ENCODE data around the gene CCDC85B.

CCDC85B gene

DNA sequence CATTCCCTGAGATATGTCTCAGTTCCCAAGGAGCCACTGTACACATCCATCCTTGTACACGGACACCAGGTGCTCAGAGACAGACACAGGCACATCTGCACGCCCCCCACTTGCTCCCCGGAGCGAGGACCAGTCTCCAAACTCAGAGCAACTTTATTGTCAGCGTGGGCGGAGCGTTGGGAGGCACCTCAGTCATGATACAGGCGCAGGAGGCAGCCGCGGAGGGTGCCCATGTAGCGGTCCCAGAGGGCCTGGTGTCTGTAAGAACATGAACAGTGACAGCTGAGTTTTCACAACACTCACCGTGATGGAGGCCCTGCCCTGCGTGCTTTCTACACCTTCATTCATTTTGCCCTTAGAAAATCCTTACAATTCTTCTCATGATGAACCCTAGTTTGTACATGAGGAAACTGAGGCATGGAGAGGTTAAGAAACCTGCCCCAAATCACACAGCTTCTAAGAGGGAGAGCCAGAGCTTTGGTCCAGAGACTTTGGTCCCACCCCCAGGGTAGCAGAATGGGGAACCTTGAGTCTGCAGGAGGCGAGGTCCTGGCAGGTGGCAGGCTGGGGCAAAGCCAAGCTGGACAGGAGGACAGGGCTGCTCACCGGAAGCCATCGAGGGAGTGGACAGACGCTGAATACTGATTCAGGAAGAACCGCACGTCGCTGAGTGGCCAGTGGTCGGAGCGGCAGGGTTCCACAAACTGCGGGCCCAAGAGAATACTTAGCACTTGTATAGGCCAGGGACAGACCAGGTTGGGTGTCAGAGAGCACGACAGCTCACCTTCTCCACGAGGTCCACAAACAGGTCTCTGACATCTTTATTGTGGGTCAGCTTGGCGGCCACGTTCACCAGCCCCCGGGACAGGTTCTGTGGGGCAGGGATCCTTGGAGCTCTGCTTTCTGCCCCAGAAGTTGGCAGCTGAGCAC is 6.4 kb upstream of the CCDC85B start:
- no peak for DNase-seq (ENCODE audit: low read depth)
- no peak for TF ChIP-seq MAX (IDR thresholded peaks at IDR 0.05; ENCODE audit: low read depth, low read length)
- TF ChIP-seq, protein P1, sequence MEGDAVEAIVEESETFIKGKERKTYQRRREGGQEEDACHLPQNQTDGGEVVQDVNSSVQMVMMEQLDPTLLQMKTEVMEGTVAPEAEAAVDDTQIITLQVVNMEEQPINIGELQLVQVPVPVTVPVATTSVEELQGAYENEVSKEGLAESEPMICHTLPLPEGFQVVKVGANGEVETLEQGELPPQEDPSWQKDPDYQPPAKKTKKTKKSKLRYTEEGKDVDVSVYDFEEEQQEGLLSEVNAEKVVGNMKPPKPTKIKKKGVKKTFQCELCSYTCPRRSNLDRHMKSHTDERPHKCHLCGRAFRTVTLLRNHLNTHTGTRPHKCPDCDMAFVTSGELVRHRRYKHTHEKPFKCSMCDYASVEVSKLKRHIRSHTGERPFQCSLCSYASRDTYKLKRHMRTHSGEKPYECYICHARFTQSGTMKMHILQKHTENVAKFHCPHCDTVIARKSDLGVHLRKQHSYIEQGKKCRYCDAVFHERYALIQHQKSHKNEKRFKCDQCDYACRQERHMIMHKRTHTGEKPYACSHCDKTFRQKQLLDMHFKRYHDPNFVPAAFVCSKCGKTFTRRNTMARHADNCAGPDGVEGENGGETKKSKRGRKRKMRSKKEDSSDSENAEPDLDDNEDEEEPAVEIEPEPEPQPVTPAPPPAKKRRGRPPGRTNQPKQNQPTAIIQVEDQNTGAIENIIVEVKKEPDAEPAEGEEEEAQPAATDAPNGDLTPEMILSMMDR (IDR thresholded peaks at IDR 0.05; ENCODE audit: low read depth, low read length): no peak
- TF ChIP-seq POLR2A (IDR thresholded peaks at IDR 0.05; ENCODE audit: extremely low read depth, insufficient read length): no peak
- TF ChIP-seq MYC (IDR thresholded peaks at IDR 0.05; ENCODE audit: low read depth, low read length): no peak
- H3K4me3 ChIP-seq (ENCODE audit: low read depth, low read length): no peak overlapping the region

GRCh38 chr11:65884716-65885092 is 5.8 kb upstream of the CCDC85B start:
- H3K4me3 ChIP-seq (ENCODE audit: low read depth, low read length): no peak overlapping the region
- DNase-seq (ENCODE audit: low read depth): peak; percentile 88
- peak; percentile 67; the same call in 1 of the 2 replicates for TF ChIP-seq MYC (IDR thresholded peaks at IDR 0.05; ENCODE audit: low read depth, low read length)
- TF ChIP-seq MAX (IDR thresholded peaks at IDR 0.05; ENCODE audit: low read depth, low read length): peak; percentile 67
- TF ChIP-seq, protein P1 (IDR thresholded peaks at IDR 0.05; ENCODE audit: low read depth, low read length): peak; percentile 99
- peak; percentile 15 for TF ChIP-seq POLR2A (IDR thresholded peaks at IDR 0.05; ENCODE audit: extremely low read depth, insufficient read length)

- no peak overlapping the region for H3K4me3 ChIP-seq (ENCODE audit: low read depth, low read length)
- no peak for TF ChIP-seq MYC (IDR thresholded peaks at IDR 0.05; ENCODE audit: low read depth, low read length)
- TF ChIP-seq, protein P1 (IDR thresholded peaks at IDR 0.05; ENCODE audit: low read depth, low read length): no peak
- no peak for TF ChIP-seq MAX (IDR thresholded peaks at IDR 0.05; ENCODE audit: low read depth, low read length)
- no peak for TF ChIP-seq POLR2A (IDR thresholded peaks at IDR 0.05; ENCODE audit: extremely low read depth, insufficient read length)
- no peak for DNase-seq (ENCODE audit: low read depth)
Measured at GRCh38 chr11:65885231-65885630, 5.2 kb upstream of the CCDC85B start.

- no peak overlapping the region for H3K4me3 ChIP-seq (ENCODE audit: low read depth, low read length)
- no peak for DNase-seq (ENCODE audit: low read depth)
- TF ChIP-seq MYC (IDR thresholded peaks at IDR 0.05; ENCODE audit: low read depth, low read length) (no peak), MAX (IDR thresholded peaks at IDR 0.05; ENCODE audit: low read depth, low read length) (no peak), POLR2A (IDR thresholded peaks at IDR 0.05; ENCODE audit: extremely low read depth, insufficient read length) (no peak)
- TF ChIP-seq, protein P1 (IDR thresholded peaks at IDR 0.05; ENCODE audit: low read depth, low read length): no peak
Measured at GRCh38 chr11:65885808-65886536, 4.5 kb upstream of the CCDC85B start.

- TF ChIP-seq, protein P1 (IDR thresholded peaks at IDR 0.05; ENCODE audit: low read depth, low read length): no peak
- no peak for TF ChIP-seq POLR2A (IDR thresholded peaks at IDR 0.05; ENCODE audit: extremely low read depth, insufficient read length)
- TF ChIP-seq MYC (IDR thresholded peaks at IDR 0.05; ENCODE audit: low read depth, low read length): no peak
- no peak for TF ChIP-seq MAX (IDR thresholded peaks at IDR 0.05; ENCODE audit: low read depth, low read length)
Measured at GRCh38 chr11:65886826-65887722, 3.4 kb upstream of the CCDC85B start.

More at GRCh38 chr11:65886826-65887722, 3.4 kb upstream of the CCDC85B start:
- H3K4me3 ChIP-seq (ENCODE audit: low read depth, low read length): peak overlapping the region; percentile 76
- DNase-seq (ENCODE audit: low read depth): no peak
